GM12872 (cell line): Measurements from ENCODE around the gene HIVEP3.

Experiments used
- CTCF ChIP-seq: IDR thresholded peaks from 3 replicates; pipeline ENCODE4 v1.5.1; 2011; ENCODE audit warnings: low read depth, mild to moderate bottlenecking, low read length, moderate library complexity; ENCODE audit not compliant: insufficient read depth

The HIVEP3 gene

DNA sequence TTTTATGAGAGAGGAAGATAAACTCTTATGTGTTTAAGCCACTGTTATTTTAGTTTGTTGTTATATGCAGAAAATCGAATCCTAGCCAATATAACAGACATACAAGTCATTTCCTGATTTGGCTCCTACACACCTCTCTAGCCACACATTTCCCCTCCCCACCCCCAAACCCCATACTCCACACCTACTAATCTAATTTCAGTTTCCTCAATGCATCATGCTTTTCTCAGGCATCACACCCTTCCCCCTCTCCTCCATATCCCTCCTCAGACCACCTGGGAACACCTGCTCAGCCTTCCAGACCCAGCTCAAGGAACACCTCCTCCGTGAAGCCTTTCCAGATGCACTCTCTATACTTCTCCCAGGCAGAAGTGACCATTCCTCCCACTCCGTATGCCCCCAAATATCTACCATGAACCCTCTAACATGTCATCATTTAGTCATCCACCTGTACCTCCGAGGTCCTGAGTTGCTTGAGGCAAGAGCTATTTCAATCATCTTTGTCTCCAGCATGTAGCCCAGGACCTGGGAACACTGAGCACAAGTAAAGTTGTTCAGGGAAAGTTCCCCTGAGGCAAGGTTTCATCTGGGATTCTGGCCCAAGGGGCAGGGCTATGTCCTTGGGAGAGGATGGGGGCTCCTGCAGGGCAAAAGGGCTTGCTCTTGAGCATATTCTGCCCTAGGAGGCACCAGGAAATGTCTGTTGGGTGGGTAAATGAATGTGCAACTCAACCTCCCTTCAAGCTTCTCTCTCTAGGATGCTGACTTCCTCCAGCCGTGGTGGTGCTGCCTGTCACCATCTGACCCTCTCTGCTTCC is 126.8 kb downstream of the HIVEP3 start:
- TF ChIP-seq CTCF, result no peak

- no peak for TF ChIP-seq CTCF
These were observed 128.4 kb downstream of the HIVEP3 start for GRCh38 chr1:41790351-41790750.

- no peak for TF ChIP-seq CTCF
These were observed 128.9 kb downstream of the HIVEP3 start for GRCh38 chr1:41789661-41790330.

DNA sequence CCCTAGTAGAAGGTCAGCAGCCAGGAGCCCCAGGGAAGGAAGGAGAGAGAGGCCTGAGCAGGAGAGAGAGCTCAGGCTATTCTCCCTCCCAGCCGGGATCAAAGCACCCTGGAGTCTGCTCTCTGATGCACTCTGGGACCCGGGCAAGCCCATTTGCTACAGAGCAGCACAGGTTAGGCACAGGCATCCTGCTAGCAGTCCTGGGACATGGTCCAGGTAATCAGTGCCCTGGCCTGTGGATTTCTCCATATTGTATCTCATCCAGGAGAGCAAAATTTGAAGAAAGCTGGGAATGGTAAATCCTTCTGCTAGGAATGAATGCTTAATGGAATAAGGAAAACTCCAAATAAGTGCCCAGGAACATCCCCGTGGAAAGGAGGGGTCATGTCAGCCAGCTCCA is 130.3 kb downstream of the HIVEP3 start:
- TF ChIP-seq CTCF, result no peak

DNA sequence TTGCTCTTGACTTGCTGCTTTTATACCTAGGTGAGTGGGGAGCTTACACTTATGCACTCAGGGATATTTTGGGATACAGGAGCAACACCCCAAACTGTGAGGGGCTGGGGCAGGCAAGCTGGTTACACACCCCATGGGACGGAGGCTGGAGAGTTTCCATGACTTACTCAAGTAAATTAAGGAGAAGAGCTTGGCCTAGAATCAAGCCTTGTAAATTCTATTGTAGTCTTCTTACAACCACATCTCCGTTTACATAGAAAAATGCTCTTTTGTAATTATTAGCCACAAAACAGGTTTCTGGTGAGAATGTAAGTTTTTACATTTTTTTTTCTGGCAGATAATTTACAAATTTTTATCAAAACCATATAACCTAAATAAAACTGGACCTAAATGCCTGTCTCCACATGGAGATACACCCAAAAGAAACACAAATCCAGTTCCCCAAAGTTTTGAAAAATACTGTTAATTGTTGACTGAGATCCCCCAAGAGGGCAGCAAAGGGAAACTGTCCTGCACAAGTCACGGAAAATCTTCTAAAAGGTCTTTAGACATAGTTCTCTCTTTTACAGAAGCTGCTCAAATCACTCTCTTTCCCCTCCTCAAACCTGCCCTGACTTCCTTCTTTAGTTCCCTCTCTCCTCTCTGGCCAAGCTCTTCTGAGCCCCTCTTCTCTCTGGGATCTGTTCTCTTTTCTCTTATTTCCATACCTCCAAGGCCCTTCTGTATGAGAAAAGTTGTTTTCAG is 134.0 kb downstream of the HIVEP3 start:
- TF ChIP-seq CTCF, result no peak

DNA sequence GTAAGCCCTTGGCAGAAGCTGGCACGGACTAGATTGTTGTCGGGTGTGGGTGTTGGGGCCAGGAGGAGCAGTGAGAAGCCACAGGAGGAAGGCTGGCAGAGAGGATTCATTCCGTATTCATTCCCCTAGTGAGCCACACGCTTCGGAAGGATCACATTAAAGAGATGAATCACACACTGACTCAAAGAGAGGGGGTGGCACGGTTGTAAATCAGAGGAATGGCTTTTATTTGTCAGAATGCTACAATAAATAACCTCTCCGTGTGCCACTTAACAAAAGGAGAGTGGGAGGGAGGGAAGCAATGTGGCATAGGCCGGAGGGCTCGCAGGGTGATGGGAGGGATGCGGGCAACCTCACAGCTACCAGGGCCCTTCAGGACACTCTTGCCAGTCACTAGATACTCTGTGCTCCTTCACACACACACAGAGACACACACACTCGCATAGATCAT is 135.5 kb downstream of the HIVEP3 start:
- TF ChIP-seq CTCF, result no peak

GRCh38 chr1:41780916-41781315 is 137.8 kb downstream of the HIVEP3 start:
- no peak for TF ChIP-seq CTCF
